ENCODE data around the gene IRAG1.
"Not testable (repeated sequence)": the region's sequence is repeated elsewhere in the genome, so short reads cannot be mapped to it uniquely, and the experiment has no call there.

IRAG1 gene

DNA sequence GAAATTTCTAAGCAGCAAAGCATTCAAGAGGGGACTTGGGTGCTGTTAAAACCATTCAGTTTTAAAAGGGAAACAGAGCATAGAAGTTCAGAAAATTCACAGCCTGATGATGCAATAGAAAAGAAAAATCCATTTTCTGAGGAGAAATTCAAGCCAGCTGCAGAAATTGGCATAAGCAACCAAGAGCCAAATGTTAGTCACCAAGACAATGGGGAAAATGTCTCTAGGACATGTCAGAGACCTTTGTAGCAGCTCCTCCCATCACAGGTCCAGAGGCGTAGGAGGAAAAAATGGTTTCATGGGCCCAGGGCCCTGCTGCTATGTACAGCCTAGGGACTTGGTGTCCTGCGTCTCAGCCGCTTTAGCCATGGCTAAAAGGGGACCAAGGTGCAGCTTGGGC is 5.5 kb upstream of the IRAG1 start:
- no peak for DNase-seq

DNA sequence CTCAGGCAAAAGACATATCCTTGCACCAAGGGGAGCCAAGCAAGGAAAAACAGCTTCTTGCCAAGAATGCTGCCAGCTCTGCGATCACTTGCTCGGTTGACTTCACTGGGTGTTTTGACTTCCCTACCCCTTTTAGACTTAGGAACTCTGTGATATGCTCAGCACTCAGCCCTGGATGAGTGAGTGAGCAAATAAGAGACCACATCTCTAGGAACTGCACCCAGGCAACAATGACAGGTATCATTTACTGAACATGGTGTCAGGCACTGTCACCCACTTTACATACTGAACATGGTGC is 3.7 kb upstream of the IRAG1 start:
- DNase-seq: no peak

DNA sequence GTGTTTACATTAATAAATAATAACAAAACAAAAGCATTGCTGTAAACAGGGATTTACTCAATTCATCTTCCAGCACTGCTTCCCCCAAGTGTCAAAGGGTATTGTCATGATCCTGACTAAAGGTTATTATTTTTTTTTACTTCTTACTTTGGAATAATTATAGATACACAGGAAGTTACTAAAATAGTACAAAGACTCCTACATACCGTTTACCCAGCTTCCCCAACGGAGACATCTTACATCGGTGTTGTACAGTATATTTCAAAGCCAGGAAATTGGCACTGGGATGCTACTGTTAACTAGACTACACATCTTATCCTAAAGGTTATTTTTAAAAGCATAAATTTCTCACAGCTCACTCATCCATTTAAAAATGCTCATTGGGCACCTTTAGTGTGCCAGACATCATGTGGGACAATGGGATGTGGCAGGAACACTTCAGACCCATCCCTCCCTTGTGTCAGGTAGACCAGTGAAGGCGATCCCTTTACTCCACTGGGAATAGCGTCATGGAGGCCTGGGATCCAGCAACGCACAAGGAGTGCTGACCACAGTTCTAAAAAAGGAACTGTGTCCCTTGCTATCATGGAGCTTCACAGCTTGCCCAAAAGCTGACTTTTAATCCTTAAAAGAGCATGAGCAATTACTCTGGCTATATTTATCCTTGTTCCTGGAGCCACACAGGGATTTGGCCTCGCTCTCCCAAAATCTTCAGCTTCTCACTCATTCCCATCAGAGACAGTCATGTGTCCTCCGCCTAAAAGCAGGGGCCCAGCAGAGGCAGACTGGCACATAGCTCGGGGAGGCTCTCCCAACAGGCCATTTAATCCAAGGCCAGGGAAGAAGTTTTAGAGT is 3.1 kb upstream of the IRAG1 start:
- no peak for DNase-seq

DNA sequence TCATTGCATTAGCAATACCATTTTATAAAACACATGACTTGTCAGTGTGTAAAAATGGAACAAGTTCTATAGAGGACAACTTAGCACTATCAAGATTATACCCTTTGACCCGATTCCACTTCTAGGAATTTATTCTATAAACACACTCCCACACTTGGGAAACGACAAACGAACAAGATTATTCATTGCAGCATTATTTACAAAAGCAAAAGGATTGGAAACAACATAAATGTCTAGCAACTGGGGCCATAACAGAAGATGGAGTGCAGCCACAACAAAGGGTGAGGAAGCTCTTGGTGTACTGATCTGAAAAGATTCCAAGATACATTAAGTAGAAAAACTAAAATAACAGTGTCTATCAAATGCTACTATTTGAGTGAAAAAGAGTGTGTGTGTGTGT is 2.3 kb upstream of the IRAG1 start:
- no peak for DNase-seq

DNA sequence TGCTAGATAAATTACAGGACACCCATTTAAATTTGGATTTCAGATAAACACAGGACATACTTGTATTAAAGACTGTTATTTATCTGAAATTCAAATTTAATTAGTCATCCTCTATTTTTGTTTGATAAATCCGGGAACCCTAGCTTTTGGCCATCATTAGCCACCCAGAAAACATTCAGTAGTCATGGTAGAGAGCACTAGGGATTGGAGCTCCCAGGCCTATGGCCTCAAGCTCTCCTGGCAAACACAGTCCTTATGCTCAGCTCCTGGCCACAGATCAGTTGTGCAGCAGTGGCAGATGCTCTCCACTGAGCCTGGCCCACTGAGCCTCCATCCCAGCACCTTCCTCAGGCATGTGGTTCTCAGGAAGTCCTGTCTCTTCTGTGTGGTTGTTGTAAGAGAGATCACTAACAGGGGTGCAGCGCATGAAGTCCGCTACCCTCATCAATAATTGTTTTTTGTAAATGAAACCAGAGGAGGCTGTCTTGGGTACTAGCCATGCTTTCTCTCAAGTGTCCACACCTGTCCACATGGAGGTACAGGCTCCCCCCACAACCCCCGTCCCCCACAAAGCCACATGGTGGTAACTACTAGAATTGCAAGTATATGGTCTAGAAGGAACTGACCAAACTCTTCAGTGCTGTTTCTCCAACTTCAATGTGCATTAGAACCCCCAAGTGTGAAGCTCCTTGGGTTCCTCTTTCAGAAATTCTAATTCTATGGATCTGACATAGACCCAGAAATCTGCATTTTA is 1.1 kb upstream of the IRAG1 start:
- no peak for DNase-seq

DNA sequence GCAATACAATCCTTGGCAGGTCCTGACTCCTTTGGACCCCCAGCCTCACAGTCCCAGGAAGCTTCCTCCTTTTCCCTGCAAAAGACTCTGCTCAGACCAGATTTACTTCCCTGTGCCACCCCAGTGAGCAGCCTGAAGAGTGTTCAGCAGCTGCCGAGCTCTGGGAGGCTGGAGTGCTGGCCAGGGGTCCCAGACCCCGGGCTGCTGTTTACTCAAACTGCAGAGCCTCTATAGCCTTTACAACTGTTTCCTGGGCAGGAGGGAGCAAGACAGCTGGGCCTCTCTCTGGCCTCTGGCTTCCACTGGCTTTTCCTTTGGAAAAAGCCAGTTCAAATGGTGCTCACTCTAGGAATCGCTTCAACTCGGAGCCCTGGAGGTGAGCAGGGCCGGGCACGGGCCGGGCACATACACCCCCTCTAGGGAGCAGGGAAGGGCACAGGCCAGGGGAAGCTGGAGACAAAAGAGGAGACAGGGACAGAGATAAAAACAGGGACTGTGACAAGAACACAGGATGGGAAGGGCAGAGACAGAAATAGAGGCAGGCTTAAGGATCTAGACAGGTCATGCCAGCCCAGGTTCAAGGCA is 932 bp downstream of the IRAG1 start:
- DNase-seq: no peak

DNA sequence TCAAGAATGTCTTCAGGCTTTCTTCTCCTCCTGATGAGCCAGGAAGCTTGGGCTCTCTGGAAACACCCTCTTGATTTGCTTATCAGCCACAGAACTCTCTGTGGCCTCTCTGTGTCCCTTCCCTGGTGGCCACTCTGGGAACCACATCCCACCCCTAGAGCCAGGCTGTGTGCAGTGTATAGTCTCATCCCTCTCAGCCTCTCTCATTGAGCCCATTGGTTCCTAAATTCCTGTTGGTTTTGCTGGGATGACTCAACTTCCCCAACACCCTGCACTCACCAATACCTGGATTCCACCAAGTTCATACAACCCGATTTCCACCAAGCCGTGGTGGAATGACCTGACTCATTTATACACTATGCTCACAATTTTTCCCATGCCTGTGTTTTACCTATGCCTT is 5.2 kb downstream of the IRAG1 start:
- no peak for DNase-seq

DNA sequence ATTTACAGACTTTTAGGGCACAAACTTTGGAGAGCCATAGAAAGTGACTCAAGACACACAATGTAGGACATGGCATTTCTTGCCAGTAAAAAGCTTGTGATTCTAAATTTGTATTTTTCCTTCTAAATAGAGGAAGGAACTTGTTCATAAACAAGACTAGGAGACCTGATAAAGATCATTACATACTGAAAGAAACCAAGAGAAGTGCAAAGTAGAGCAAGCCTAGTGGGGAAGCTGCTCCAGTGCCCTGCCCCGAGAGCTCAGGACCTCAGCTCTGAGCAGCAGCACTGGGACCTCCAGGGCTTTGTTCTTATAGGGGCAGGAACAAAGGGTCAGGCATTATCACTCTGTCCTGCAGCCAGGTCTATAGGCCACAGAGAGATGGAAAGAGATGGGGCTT is 7.2 kb downstream of the IRAG1 start:
- no peak for DNase-seq

DNA sequence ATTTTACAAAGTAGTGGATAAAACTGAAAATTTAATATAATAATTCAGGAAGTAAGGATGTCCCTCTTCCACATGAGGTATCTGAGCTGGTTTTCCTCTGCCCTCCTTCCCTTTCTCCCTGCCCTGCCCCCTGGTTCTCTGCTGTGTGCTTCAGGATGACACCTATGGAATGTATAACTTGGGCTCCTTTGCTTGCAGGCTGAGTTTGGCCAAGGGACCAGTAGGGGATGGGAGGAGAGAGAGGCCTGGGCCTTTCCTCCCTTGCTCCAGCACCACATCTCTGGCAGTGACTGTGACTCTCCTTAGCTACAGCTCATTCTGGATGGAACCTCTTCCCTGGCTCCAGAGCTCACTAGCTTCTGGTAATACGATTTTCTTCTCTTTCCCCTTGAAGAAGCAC is 10.1 kb downstream of the IRAG1 start:
- DNase-seq: no peak

DNA sequence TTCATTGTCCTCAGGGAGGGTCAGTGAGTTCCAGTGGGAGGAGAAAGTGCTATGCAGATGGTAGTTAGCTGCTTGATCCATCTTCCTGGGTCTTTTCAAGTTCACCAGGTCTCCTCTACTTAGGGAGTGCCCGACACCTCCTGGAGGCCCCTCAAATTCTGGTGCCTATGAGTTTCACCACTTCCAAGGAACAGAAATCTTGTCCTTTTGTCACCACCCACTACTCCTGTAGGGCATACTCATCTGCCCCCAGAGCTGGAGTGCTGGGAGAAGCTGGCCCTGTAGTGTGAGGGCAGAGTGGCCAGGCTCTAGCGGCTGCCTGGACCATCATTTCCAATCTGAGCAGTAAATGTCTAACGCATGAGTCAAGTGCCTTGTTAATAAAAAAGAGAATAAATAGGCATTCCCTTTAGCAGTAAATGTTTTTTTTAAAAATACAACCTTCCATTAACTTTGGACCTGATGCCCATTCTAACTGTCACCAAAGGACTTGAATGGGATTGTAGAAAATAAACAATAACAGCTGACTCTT is 12.5 kb downstream of the IRAG1 start:
- DNase-seq: no peak

DNA sequence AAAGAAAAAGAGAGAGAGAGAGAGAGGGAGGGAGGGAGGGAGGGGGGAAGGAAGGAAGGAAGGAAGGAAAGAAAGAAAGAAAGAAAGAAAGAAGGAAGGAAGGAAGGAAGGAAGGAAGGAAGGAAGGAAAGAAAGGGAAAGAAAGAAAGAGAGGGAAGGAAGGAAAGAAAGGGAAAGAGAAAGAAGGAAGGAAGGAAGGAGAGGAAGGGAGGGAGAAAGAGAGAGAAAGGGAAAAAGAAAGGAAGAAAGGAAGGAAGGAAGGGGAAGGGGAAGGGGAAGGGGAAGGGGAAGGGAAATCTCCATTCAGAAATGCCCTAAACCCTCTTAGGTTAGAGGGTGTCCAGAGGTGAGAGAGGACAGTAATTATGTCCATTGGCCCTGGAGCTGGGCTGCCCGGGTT is 13.3 kb downstream of the IRAG1 start:
- DNase-seq: not testable (repeated sequence)

DNA sequence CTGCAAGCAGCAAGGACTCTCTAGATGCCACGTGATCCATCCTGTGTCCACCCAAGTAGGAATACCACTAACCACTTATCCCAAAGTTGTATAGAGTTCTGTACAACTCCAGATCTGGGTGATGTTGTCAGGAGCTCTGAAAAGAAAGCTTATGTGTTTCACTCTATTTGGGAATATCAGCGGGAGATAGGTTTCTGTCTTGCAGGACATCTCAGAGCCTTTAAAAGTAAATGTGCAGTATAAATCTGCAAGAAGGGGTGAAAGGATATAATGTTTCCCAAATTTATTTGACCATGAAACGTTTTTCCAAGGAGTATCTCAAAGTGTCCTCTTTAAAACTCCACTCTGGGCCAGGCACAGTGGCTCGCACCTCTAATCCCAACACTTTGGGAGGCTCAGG is 13.9 kb downstream of the IRAG1 start:
- DNase-seq: no peak

DNA sequence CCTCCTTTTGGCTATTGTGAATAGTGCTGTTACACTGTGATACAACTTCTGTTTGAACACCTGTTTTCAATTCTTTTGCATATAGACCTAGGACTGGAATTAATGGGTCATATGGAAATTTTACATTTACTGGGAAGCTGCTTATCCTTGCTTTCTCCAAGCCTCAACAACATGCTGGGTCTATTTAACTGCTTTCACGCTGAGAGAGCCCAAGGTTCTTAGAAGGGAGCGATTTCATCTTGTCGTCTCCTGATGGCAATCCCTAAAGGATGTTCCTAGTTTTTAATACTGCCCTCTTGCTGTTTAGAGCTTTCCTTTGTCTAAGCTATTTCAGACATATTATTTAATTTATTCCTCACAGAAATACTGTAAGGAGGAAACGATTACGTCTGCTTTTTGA is 15.5 kb downstream of the IRAG1 start:
- no peak for DNase-seq

DNA sequence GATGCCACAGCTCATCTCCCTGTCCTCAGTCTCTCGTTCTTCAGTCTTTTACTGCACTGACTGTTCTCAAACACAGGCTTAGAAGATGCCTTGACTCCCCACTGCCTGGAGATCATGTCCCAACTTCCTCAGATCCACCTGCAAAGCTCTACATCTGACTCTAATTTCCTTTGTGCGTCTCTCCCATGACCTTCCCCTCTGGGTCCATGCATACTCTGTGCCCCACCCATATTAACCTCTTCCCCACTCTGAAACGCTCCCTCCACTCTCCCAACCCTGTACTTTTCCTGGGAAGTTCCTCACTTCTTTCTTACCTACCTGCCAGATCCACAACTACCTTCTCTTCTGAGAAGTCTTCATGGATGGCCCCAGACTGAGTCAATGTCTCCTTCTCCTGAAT is 16.6 kb downstream of the IRAG1 start:
- DNase-seq: no peak

DNA sequence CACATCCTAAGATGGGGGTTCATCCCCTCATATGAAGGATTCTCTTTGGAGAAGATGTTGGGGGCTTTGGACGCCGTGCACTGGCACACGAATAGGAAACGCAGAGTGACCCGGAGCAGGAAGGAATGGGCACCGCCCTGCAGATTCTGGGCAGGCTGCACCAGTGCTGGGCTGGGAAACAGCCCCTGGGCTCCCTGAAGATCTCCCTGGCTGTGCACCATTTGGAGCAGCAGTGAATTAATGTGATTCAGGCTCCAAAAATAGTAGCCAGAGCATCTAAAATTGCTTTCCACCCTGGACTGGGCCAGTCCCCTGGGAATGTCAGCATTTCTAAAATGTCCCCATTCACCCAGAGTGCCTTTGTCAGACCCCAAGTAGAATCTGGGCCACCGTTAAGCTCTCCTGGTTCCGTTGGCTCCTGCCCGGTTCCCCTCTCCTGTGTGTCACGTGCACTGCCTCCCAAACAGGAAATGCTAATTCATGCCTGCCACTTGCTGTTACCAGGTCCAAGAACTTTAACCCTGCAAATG is 18.6 kb downstream of the IRAG1 start:
- DNase-seq: no peak

DNA sequence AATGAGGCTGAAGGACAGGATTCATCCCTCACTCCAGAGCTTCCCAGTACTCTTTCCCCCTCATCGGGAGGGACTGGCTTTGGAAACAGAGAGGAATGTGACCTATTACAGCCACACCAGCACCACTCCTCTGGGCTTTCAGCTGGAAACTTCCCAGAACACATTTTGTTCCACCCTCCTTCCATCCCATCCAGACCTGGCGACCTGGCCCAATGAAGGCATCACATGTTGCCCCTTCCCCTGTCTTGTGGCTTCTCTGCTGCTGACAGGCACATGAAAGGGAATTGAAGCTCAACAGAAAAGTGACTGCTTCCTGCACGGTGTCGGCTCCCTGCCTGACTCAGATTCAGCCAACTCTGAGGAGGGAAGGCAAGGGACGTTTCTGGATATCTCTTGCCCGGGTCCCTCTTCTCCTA is 19.1 kb downstream of the IRAG1 start:
- DNase-seq: no peak

DNA sequence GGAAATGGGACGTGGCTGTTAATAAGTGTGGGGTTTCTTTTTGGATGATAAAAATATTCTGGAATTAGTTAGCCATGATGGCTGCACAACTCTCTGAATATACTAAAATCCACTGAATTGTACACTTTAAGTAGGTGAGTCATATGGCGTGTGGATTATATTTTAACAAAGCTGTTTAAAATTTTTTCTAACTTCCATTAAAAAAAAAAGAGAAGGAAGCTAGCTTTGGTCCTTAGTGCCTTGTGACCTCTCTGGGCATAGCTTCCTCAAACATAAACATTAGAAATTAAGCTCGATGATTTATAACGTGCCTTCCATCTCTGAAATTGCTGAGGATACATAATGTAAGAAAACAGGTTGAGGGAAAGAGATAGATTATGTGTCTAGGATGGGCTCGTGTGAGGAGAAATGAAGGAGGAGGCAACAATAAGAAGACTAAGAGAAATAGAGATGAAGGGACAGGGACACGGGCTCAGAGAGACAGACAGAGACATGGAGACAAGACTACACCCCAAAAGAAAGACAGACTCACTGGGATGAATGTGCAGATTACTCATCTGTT is 20.0 kb downstream of the IRAG1 start:
- DNase-seq: no peak

DNA sequence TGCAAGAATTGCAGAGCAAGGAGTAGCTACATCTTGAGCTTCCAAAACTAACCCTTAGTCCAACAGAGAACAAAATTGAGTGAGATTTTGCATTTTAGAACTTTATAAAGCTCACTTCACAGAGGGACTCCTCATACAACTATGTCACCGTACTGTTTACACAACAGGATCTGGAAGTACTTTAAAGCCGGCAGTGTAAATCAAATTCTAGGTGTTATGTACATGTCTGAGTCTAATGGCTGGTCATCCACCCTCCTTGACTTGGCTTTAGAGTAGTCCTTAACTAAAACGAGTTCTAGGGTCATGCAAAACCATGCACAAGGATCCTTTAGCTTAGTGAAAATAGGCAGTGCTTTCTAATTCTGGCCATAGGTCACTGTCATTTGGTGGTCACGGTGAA is 23.5 kb downstream of the IRAG1 start:
- DNase-seq: no peak

DNA sequence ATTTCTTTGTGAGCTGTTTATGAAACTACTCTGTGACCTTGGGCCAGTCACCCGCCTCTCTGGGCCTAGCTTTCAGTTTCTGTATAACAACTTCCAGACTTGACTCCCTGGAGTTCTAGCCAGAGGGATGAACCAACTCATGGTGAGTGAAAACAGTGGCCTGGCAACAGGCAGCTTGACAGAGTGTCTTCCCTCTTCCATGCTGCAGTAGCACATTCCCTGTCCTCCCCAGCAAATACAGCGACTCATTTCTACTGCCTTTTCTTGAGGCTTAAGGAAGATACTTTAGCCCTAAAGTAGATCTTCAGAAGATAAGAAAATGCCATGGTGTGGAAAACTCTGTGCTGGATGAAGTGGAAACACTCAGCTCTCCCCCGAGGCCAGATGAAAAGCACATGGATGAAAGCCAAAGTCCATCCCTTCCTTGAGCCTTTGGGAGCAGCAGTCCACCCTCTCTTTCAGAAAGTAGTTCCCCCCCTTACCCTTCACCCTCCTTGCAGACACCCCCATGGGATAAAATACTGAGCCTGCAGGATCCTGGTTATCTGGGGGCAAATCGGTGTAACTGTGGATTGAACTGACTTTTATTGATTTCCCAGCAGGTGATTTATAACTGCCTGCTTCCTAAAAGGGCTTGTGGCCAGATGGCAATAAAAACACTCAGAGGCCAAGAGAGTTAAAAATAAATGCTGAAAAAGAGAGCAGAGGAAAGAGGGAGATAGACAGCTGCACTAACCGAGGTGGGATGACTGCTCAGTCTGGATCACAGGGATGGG is 24.1 kb downstream of the IRAG1 start:
- DNase-seq: no peak

DNA sequence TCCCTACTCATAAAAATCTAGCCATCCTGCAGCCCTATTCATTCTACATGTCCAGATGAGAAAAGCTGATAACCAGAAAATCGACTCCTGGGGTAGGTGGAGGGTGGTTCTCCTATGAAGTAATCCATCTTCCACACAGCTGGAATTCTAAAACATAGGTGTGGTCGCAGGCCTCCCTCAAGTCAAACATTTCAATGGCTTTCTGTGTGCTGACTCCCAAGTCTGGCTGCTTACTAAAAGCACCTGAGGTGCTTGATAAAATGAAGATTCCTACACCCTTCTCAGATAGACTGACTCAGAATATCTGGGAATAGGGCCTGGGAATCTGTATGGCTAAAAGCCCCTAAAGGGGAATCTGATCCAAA is 26.1 kb downstream of the IRAG1 start:
- no peak for DNase-seq

DNA sequence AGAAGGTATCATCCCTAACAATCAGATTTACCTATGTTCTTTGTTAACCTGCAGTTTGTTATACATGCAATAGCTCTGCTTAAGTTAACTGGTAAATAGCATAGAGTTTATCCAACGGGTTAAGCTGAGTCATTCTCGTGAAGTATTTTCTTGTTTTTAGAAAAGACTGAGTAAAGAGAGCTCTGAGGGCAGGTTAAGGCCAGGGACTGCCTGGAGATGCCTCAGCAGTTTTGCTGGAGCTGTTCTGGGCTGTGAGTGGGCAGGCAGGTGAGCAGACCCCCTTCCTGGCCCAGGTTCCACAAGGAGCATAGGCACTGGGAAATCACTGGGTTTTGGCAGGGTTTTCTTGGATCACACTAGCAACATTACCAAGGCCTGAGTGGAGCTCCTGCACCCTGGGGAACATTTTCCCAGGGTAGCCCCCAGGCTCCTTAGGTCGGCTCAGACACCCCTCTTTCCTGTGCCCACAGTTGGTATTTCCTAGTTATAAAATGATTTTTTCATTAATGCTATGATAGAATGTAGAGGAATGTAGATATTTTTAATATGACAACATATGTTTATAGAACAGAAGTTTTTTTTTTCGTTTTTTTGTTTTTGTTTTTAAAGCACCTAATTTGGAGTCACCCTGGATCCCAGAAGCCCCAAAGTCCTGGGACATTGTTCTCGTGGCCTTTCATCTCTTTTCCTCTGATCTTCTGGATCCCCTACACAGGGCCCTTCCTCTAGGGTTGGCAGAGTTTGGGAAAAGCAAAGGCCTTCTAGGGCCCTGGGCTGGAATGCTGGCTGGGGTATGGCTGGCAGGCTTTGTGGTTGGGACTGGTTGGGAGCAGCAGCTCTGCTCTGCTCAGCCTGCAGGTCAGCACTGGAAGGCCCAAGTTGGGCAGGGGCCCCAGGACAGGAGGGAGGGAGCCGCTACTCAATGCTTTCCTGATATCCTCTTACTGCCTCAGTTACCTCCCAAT is 26.7 kb downstream of the IRAG1 start:
- no peak for DNase-seq

DNA sequence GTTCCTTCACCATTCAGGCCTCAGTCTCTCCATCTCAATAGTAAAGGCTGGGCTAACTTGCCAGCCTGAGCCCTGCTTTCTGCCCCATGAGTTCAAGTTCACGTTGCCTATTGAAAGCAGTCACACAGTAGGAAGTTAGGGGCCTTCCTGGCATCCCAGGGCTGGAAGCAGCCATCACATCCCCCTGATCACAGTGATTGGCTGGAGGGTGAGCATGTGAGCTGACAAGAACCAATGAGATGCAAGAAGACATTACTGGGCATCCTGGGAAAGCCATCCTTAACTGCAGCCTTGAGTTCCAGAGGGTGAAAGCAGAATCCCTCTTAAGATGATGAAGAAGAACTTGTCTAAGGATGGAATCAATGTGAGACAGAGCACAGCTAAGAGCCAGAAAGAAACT is 29.1 kb downstream of the IRAG1 start:
- DNase-seq: no peak

Data from activated CD4-positive, alpha-beta T cell treated with anti-CD3 and anti-CD28 coated beads for 4 hours (primary cell).